Neuron (in vitro differentiated cells): ENCODE results near the gene MRPS27.
A peak's percentile ranks its signal among the peaks of the same experiment; 100 is the strongest.

Experiments used
- H2AFZ ChIP-seq: one replicate; pipeline ENCODE4 v1.6.1; 2013; ENCODE audit warnings: low read depth, mild to moderate bottlenecking, inconsistent platforms, low read length, moderate library complexity
- H3K27me3 ChIP-seq: one replicate; pipeline ENCODE4 v1.6.1; 2013; ENCODE audit warnings: low read length; ENCODE audit not compliant: insufficient read depth
- H3K36me3 ChIP-seq: one replicate; pipeline ENCODE4 v1.6.1; 2013; ENCODE audit warnings: low read length; ENCODE audit not compliant: insufficient read depth
- H3K4me1 ChIP-seq: one replicate; pipeline ENCODE4 v1.6.1; 2013; ENCODE audit warnings: low read length; ENCODE audit not compliant: insufficient read depth
- H3K4me3 ChIP-seq: 2 replicates; pipeline ENCODE4 v1.5.1; 2013; ENCODE audit warnings: mild to moderate bottlenecking, low read length, moderate library complexity
- H3K9me3 ChIP-seq: one replicate; pipeline ENCODE4 v1.6.1; 2013; ENCODE audit warnings: low read length

The MRPS27 gene

GRCh38 chr5:72319976-72320752, at the start of gene MRPS27, which contains the start of gene PTCD2:
MRPS27 (minus strand) TSS chr5:72320240; CDS start chr5:72320221, 19 bp downstream.
PTCD2 (plus strand) TSS chr5:72320373; CDS start chr5:72320383, 10 bp downstream.
- H2AFZ ChIP-seq = peak within 1 kb of the TSS; percentile 68
- no peaks in the 10 kb centered on the region for H3K27me3 ChIP-seq
- H3K4me3 ChIP-seq = peak within 1 kb of the TSS; percentile 94
- no peaks in the 10 kb centered on the region for H3K9me3 ChIP-seq
- peaks cover 16% of the 10 kb centered on the region for H3K36me3 ChIP-seq
- H3K4me1 ChIP-seq = peaks cover 6% of the 10 kb centered on the region

GRCh38 chr5:72369711-72370110, 49.7 kb upstream of the MRPS27 start:
- no peaks in the 10 kb centered on the region for H3K27me3 ChIP-seq
- H2AFZ ChIP-seq = no peak overlapping the region
- no peak overlapping the region for H3K4me3 ChIP-seq
- H3K4me1 ChIP-seq = peaks cover 24% of the 10 kb centered on the region
- peaks cover 1% of the 10 kb centered on the region for H3K9me3 ChIP-seq
- no peaks in the 10 kb centered on the region for H3K36me3 ChIP-seq

- H3K9me3 ChIP-seq = peaks cover 1% of the 10 kb centered on the region
- H2AFZ ChIP-seq = no peak overlapping the region
- no peak overlapping the region for H3K4me3 ChIP-seq
- no peaks in the 10 kb centered on the region for H3K36me3 ChIP-seq
- H3K27me3 ChIP-seq = no peaks in the 10 kb centered on the region
- peaks cover 27% of the 10 kb centered on the region for H3K4me1 ChIP-seq
Observed at GRCh38 chr5:72369301-72369700, 49.3 kb upstream of the MRPS27 start.

- Histone ChIP-seq H3K4me1 (peaks cover 35% of the 10 kb centered on the region), H2AFZ (no peak overlapping the region), H3K27me3 (no peaks in the 10 kb centered on the region), H3K36me3 (no peaks in the 10 kb centered on the region), H3K4me3 (no peak overlapping the region), H3K9me3 (peaks cover 1% of the 10 kb centered on the region)
Observed at GRCh38 chr5:72368271-72368670, 48.2 kb upstream of the MRPS27 start.

- Histone ChIP-seq H3K4me3 (no peak overlapping the region), H3K4me1 (peaks cover 45% of the 10 kb centered on the region), H3K36me3 (peaks cover 3% of the 10 kb centered on the region), H3K27me3 (no peaks in the 10 kb centered on the region), H2AFZ (no peak overlapping the region), H3K9me3 (peaks cover 3% of the 10 kb centered on the region)
Observed at GRCh38 chr5:72366324-72366976, 46.4 kb upstream of the MRPS27 start.

- no peaks in the 10 kb centered on the region for H3K27me3 ChIP-seq
- no peak overlapping the region for H3K4me3 ChIP-seq
- H3K36me3 ChIP-seq = peaks cover 11% of the 10 kb centered on the region
- H3K4me1 ChIP-seq = peaks cover 42% of the 10 kb centered on the region
- peaks cover 2% of the 10 kb centered on the region for H3K9me3 ChIP-seq
- H2AFZ ChIP-seq = no peak overlapping the region
Observed at GRCh38 chr5:72364951-72365350, 44.9 kb upstream of the MRPS27 start.

GRCh38 chr5:72364171-72364570, 44.1 kb upstream of the MRPS27 start:
- Histone ChIP-seq H2AFZ (no peak overlapping the region), H3K4me3 (no peak overlapping the region), H3K9me3 (peaks cover 2% of the 10 kb centered on the region), H3K27me3 (no peaks in the 10 kb centered on the region), H3K36me3 (peaks cover 11% of the 10 kb centered on the region), H3K4me1 (peaks cover 34% of the 10 kb centered on the region)

- Histone ChIP-seq H2AFZ (no peak overlapping the region), H3K36me3 (peaks cover 14% of the 10 kb centered on the region), H3K27me3 (no peaks in the 10 kb centered on the region), H3K4me1 (peaks cover 34% of the 10 kb centered on the region), H3K9me3 (peaks cover 2% of the 10 kb centered on the region), H3K4me3 (no peak overlapping the region)
Observed at GRCh38 chr5:72363166-72363802, 43.2 kb upstream of the MRPS27 start.

GRCh38 chr5:72359886-72360285, 39.8 kb upstream of the MRPS27 start:
- peaks cover 23% of the 10 kb centered on the region for H3K4me1 ChIP-seq
- no peaks in the 10 kb centered on the region for H3K27me3 ChIP-seq
- no peak overlapping the region for H2AFZ ChIP-seq
- peaks cover 16% of the 10 kb centered on the region for H3K36me3 ChIP-seq
- H3K9me3 ChIP-seq = peaks cover 2% of the 10 kb centered on the region
- no peak overlapping the region for H3K4me3 ChIP-seq

- Histone ChIP-seq H2AFZ (no peak overlapping the region), H3K4me1 (peaks cover 14% of the 10 kb centered on the region), H3K36me3 (peaks cover 16% of the 10 kb centered on the region), H3K27me3 (no peaks in the 10 kb centered on the region), H3K9me3 (peaks cover 2% of the 10 kb centered on the region), H3K4me3 (no peak overlapping the region)
Observed at GRCh38 chr5:72358925-72359324, 38.9 kb upstream of the MRPS27 start.

GRCh38 chr5:72356361-72356760, 36.3 kb upstream of the MRPS27 start:
- peaks cover 13% of the 10 kb centered on the region for H3K36me3 ChIP-seq
- no peaks in the 10 kb centered on the region for H3K9me3 ChIP-seq
- no peaks in the 10 kb centered on the region for H3K27me3 ChIP-seq
- no peak overlapping the region for H2AFZ ChIP-seq
- H3K4me1 ChIP-seq = no peaks in the 10 kb centered on the region
- H3K4me3 ChIP-seq = no peak overlapping the region

GRCh38 chr5:72355706-72356299, 35.8 kb upstream of the MRPS27 start:
- Histone ChIP-seq H3K4me3 (no peak overlapping the region), H3K27me3 (no peaks in the 10 kb centered on the region), H3K4me1 (no peaks in the 10 kb centered on the region), H2AFZ (no peak overlapping the region), H3K36me3 (peaks cover 9% of the 10 kb centered on the region), H3K9me3 (no peaks in the 10 kb centered on the region)

- H3K27me3 ChIP-seq = no peaks in the 10 kb centered on the region
- no peak overlapping the region for H2AFZ ChIP-seq
- H3K9me3 ChIP-seq = no peaks in the 10 kb centered on the region
- H3K36me3 ChIP-seq = peaks cover under 1% of the 10 kb centered on the region
- H3K4me3 ChIP-seq = no peak overlapping the region
- H3K4me1 ChIP-seq = no peaks in the 10 kb centered on the region
Observed at GRCh38 chr5:72353046-72353445, 33.0 kb upstream of the MRPS27 start.
